CD4-positive, alpha-beta T cell treated with Interleukin-17A for 1 hour (primary cell): ENCODE results near the gene KCNAB2.

Experiments used
- DNase-seq: peaks from one replicate; pipeline ENCODE4 v3.0.0-alpha.2; 2020

KCNAB2 gene

GRCh38 chr1:6134741-6135510 is 89.2 kb downstream of the KCNAB2 start:
- no peak for DNase-seq

- DNase-seq: no peak
These were observed 91.0 kb downstream of the KCNAB2 start for GRCh38 chr1:6136516-6137220.

DNA sequence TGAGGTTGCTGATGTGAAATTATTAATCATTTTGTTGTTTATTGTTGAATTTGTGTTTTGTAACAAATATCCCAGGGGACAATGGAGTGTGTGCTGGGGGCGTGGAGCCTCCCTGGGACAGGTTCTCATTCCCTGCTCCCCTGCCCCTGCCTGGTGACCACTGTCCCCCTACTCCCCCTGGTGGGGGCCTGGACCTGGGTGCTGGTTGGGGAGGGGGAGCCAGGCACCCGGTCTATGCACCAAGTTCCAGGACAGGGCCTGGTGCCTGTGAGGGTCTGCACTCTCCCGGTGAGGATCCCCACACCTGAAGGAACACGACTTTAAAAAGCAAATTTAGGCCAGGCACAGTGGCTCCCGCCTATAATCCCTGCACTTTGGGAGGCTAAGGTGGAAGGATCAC is 92.1 kb downstream of the KCNAB2 start:
- DNase-seq: no peak

GRCh38 chr1:6140413-6140812 is 94.7 kb downstream of the KCNAB2 start:
- DNase-seq: no peak

DNA sequence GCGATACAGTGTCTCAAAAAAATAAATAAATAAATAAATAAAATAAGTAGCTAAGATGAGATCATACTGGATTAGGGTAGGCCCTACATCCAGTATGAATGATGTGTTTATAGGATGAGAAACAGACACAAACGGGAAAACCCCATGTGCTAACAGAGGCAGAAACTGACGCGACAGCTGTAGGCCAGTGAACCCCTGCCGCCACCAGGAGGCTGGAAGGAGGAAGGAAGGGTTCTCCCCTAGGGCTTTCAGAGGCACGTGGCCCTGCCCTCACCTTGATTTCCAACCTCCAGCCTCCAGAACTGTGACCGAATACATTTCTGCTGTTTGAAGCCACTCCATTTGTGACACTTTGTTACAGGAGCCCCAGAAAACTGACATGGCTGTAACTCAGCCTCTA is 95.9 kb downstream of the KCNAB2 start:
- DNase-seq: no peak

DNA sequence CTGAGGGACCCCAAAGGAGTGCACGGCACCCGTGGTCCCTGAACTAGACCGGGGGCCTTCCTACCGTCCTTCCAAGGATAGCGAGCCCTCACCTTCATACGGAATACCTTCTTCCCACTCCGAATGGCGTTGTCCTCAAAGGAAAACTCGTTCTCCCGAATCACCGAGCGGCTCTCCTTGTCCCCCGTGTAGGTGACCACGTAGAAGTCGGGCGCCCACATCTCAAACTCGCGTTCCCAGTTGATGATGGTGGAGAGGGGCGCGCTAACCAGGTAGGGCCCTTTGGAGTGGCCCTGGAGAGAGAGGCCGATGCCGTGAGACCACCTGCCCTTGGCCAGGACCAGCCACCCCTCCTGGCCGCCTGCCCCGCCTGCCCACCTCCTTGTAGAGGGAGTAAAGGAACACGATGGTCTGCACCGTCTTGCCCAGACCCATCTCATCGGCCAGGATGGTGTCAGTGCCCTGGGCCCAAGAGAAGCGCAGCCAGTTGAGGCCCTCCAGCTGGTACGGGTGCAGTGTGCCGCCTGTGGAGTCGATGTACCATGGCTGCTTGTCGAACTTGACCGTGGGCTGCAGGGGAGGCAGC is 96.4 kb downstream of the KCNAB2 start:
- DNase-seq: no peak

DNA sequence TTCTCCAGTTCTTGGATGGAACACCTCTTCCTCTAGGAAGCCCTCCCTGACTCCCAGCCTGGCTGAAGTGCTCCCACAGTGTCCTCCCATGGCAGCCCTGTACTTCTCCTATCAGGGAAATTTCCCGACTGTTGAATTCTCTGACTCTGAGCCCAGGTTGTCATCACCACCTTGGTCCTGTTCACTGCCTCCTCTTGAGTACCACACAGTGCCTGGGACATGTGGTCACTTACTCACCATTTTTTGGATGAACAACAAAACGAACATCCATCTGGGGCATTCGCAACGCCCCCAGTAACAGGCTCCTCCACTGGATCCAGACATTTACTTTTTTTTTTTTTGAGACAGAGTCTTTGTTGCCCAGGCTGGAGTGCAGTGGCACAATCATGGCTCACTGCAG is 97.0 kb downstream of the KCNAB2 start:
- no peak for DNase-seq

DNA sequence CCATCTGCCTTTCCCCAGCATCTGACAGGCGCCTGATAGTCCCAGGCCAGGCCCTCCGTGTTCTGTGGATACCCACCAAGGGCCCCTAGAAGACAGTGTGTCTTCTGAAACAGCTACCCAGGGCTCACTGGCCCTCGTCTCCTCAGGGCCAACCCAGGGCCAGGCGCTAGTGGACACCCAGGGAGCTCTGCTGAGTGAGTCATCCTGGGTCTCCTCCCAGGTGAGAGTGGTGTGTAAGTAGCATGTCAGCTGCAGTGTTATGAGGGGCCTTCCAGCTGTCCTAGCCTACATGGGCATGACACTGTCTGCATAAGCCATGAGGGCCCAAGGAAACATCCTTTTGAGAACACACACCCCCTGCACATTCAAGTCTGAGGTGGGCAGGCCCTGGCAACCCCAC is 97.7 kb downstream of the KCNAB2 start:
- DNase-seq: no peak

GRCh38 chr1:6144175-6144574 is 98.5 kb downstream of the KCNAB2 start:
- no peak for DNase-seq

- DNase-seq: no peak
These were observed 99.1 kb downstream of the KCNAB2 start for GRCh38 chr1:6144647-6145395.

DNA sequence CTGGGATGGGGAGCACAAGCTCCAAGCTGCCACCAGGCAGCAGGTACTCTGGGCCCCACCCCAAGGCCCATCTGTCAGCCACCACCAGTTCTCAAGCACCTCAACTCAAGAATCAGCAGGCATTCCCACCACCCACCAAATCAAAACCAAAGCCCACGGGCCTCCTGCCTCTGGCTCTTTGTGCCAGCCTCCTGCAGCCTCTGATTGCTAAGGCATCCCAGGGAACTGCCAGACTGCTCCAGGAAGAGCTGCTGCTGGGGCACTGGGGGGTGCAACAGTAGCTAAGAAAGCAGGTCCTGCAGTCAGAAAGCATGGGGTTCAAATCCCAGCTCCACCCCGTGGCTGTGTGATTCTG is 99.7 kb downstream of the KCNAB2 start:
- no peak for DNase-seq

DNA sequence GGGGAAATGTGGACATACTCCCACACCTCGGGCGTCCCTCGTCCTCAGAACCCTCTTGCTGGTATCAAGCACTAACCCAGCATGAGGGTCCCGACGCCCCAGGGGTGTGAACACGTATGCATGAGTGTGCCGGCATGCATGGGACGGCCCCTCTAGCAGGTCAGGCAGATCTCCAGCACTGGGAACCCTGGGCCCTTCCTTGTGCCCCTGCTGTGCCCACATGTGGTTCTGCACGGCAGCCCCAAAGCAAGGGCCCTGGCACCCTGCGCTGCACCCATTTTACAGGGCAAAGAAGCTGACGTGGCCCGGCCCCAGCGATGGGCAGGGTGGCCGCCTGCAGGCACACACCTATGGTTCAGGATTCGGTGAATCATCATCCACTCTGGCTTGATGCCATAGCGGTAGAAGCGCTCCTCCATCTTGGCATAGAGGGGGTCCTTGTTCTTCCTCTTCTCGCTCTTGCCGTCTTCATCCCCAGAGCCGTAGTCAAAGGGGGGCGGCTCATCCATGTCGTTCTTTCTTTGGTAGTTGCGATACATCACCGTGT is 100.2 kb downstream of the KCNAB2 start:
- no peak for DNase-seq

GRCh38 chr1:6148497-6149241 is 103.0 kb downstream of the KCNAB2 start:
- DNase-seq: peak; percentile 69

GRCh38 chr1:6149597-6149996 is 103.9 kb downstream of the KCNAB2 start:
- DNase-seq: no peak

GRCh38 chr1:6150006-6150938 is 104.6 kb downstream of the KCNAB2 start:
- DNase-seq: no peak
